ENCODE results near the gene CNGA1.

Gene CNGA1

DNA sequence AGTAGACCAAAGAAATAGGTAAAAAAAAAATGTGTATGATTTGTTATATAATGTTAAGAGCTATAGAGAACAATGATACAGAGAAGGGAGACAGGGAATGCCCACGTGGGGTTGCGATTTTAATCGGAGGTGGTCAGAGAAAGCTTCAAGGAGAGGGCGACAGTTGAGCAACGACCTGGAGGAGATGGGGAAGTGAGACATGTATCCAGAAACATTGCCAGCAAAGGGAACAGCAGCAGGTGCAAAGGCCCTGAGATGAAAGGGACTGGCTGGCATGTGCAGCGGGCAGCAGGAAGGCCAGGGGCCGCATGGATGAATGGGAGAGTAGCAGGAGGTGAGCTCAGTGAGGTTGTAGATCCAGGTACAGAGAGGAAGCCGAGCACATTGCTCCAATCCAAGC, 33.0 kb upstream of the CNGA1 start:
- ChIA-PET POLR2A (no interaction called here), CTCF (no interaction called here)
- TF ChIP-seq BHLHE40 (IDR thresholded peaks at IDR 0.05; ENCODE audit: borderline replicate concordance) (no peak), HDGF (IDR thresholded peaks at IDR 0.05; ENCODE audit: borderline replicate concordance) (no peak), SUZ12 (IDR thresholded peaks at IDR 0.05) (no peak), FOXM1 (IDR thresholded peaks at IDR 0.05; ENCODE audit: borderline replicate concordance) (no peak), FOXA1 (IDR thresholded peaks at IDR 0.05) (no peak)
- TF ChIP-seq, protein P1, sequence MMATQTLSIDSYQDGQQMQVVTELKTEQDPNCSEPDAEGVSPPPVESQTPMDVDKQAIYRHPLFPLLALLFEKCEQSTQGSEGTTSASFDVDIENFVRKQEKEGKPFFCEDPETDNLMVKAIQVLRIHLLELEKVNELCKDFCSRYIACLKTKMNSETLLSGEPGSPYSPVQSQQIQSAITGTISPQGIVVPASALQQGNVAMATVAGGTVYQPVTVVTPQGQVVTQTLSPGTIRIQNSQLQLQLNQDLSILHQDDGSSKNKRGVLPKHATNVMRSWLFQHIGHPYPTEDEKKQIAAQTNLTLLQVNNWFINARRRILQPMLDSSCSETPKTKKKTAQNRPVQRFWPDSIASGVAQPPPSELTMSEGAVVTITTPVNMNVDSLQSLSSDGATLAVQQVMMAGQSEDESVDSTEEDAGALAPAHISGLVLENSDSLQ (IDR thresholded peaks at IDR 0.05) = no peak
- DNase-seq (ENCODE audit: extremely low spot score) = no peak

DNA sequence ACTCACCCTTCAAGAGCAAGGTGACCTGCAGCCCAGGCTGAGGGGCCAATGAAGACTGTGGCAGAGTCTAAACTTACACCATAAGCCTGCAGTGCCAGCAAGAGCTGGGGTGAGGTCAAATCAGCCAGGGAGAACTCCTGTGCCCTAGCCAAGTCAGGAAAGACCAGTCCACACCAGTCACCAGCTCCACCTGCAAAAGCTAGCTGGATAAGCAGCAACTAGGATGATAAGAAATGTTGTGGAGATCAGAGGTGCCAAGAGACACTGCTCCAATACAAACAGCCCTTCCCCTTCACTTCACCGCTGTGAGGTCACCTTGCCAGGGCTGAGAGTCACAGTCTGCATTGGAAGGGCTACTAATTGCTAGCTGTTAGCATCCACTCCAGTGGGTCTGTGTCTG, 31.4 kb upstream of the CNGA1 start:
- DNase-seq (ENCODE audit: extremely low spot score) = no peak
- CTCF ChIA-PET = no interaction called here
- TF ChIP-seq, protein P1 (IDR thresholded peaks at IDR 0.05) = no peak
- no peak for TF ChIP-seq SUZ12 (IDR thresholded peaks at IDR 0.05)
- POLR2A ChIA-PET = no interaction called here

DNA sequence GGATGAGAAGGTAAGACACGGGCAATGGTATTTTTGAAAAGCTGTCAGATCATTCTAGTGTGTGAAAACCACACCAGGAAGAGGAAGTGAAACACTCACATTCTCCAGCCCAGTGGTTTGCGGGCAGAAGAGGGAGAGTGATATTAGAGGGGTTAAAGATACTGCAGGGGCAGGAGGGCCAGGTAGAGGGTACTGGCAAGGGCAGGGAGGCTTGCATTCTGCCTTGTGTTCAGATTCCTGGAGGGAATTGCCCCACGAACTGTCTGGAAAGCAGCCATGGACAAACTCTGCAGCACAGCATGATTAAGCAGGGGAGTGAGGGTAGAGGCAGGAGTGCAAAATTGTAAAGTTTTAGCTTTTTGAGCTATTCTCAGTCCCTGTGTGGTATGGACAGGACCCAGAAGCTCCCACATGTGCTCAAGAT, 31.0 kb upstream of the CNGA1 start:
- DNase-seq (ENCODE audit: extremely low spot score) = no peak
- TF ChIP-seq NFRKB (IDR thresholded peaks at IDR 0.05) = no peak
- no peak for TF ChIP-seq ELF4 (IDR thresholded peaks at IDR 0.05)
- no peak for TF ChIP-seq FOXM1 (IDR thresholded peaks at IDR 0.05; ENCODE audit: borderline replicate concordance)
- TF ChIP-seq ARNT (IDR thresholded peaks at IDR 0.05) = no peak
- TF ChIP-seq SP1 (IDR thresholded peaks at IDR 0.05) = no peak
- TF ChIP-seq FOXA1 (IDR thresholded peaks at IDR 0.05) = no peak
- TF ChIP-seq LEF1 (IDR thresholded peaks at IDR 0.05; ENCODE audit: borderline replicate concordance) = no peak
- no peak for TF ChIP-seq HDGF (IDR thresholded peaks at IDR 0.05; ENCODE audit: borderline replicate concordance)
- TF ChIP-seq, protein P1 (IDR thresholded peaks at IDR 0.05) = no peak
- TF ChIP-seq FOXK2 (IDR thresholded peaks at IDR 0.05) = no peak
- no peak for TF ChIP-seq ZNF384 (IDR thresholded peaks at IDR 0.05)
- no peak for TF ChIP-seq L3MBTL2 (conservative IDR thresholded peaks at IDR 0.05)
- no peak for TF ChIP-seq BHLHE40 (IDR thresholded peaks at IDR 0.05; ENCODE audit: borderline replicate concordance)
- no peak for TF ChIP-seq TARDBP (IDR thresholded peaks at IDR 0.05)
- no peak for TF ChIP-seq CTBP1 (IDR thresholded peaks at IDR 0.05; ENCODE audit: borderline replicate concordance)
- TF ChIP-seq SUZ12 (IDR thresholded peaks at IDR 0.05) = no peak
- CTCF ChIA-PET = no interaction called here
- POLR2A ChIA-PET = no interaction called here

DNA sequence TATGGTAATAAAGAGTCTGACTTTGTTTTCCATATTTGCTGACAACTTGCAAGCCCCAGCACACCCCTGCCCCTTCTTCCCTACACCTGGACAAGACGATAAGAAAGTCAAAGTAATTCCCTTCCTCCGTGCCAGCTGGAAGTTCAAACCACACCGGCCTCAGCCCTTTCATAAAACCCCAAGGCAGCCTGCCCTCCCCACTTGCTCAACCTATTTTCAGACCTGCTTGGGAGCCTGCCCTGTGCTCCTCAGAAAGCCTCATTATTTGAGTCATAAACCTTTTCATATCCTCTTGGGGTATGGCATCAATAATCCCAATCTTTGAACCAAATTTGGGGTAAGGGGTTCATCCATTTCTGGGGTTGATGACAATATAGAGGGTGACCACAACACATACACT, 29.6 kb upstream of the CNGA1 start:
- POLR2A ChIA-PET = no interaction called here
- no peak for DNase-seq (ENCODE audit: extremely low spot score)
- CTCF ChIA-PET = interaction anchor here (0.6 to 1.5 kb wide), 2 partner anchors 12 to 121 kb away, joined by 3 read pairs; no protein-coding TSS in a partner anchor
- TF ChIP-seq FOXA1 (IDR thresholded peaks at IDR 0.05) (no peak), SP1 (IDR thresholded peaks at IDR 0.05) (no peak), TARDBP (IDR thresholded peaks at IDR 0.05) (no peak), ARNT (IDR thresholded peaks at IDR 0.05) (no peak), ELF4 (IDR thresholded peaks at IDR 0.05) (no peak)

DNA sequence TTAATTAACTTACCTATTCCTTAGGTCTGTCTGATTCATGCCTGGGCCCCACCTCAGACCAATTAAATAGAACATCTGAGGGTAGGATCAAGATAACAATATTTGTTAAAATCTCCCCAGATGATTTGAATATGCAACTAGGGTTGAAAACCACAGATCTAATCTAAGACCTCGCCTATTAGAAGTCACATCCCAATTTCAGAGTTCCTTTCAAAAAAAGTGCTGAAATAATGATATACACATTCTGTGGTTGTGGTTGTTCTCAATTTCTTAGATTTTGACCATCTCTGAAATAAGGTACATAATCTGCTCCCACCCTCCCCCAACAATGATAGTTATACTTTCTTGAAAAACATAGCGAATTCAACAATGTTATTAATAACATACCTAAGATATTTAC, 27.8 kb upstream of the CNGA1 start:
- ChIA-PET CTCF (interaction anchor here (0.6 kb wide), 1 partner anchor 25 kb away, joined by 3 read pairs; no protein-coding TSS in a partner anchor), POLR2A (no interaction called here)
- TF ChIP-seq ELF4 (IDR thresholded peaks at IDR 0.05) (no peak), L3MBTL2 (conservative IDR thresholded peaks at IDR 0.05) (no peak), FOXM1 (IDR thresholded peaks at IDR 0.05; ENCODE audit: borderline replicate concordance) (no peak), ZNF384 (IDR thresholded peaks at IDR 0.05) (no peak), CTBP1 (IDR thresholded peaks at IDR 0.05; ENCODE audit: borderline replicate concordance) (no peak), FOXA1 (IDR thresholded peaks at IDR 0.05) (no peak), LEF1 (IDR thresholded peaks at IDR 0.05; ENCODE audit: borderline replicate concordance) (no peak), SP1 (IDR thresholded peaks at IDR 0.05) (no peak)
- TF ChIP-seq, protein P1 (IDR thresholded peaks at IDR 0.05) = no peak
- no peak for DNase-seq (ENCODE audit: extremely low spot score)

DNA sequence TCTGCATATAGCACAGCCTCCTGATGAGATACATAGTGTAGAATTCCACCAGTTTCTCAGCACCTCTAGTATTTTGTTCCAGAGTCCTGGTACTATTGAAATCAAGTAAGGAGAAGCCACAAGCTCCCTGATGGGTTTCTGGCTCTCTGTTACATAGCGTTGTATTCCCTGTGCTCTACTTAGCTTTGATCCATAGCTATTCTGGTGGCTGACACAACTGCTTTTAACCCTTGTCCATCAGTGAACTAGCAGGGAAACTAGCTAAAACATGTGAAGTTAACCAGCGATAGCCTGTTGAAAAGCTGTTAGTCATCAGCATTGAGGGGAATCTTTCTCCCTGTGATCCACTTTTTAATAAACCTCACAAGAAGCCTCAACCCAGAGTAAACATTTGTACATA, 27.0 kb upstream of the CNGA1 start:
- ChIA-PET CTCF (interaction anchor here (1.6 kb wide), 1 partner anchor 10 kb away, joined by 3 read pairs; no protein-coding TSS in a partner anchor), POLR2A (no interaction called here)
- no peak for TF ChIP-seq BHLHE40 (IDR thresholded peaks at IDR 0.05; ENCODE audit: borderline replicate concordance)
- no peak for TF ChIP-seq SUZ12 (IDR thresholded peaks at IDR 0.05)
- no peak for TF ChIP-seq HDGF (IDR thresholded peaks at IDR 0.05; ENCODE audit: borderline replicate concordance)
- no peak for TF ChIP-seq FOXM1 (IDR thresholded peaks at IDR 0.05; ENCODE audit: borderline replicate concordance)
- TF ChIP-seq FOXA1 (IDR thresholded peaks at IDR 0.05) = no peak
- TF ChIP-seq ARNT (IDR thresholded peaks at IDR 0.05) = no peak
- no peak for TF ChIP-seq TARDBP (IDR thresholded peaks at IDR 0.05)
- TF ChIP-seq FOXK2 (IDR thresholded peaks at IDR 0.05) = no peak
- TF ChIP-seq CTBP1 (IDR thresholded peaks at IDR 0.05; ENCODE audit: borderline replicate concordance) = no peak
- TF ChIP-seq NFRKB (IDR thresholded peaks at IDR 0.05) = no peak
- no peak for TF ChIP-seq LEF1 (IDR thresholded peaks at IDR 0.05; ENCODE audit: borderline replicate concordance)
- no peak for TF ChIP-seq L3MBTL2 (conservative IDR thresholded peaks at IDR 0.05)
- TF ChIP-seq SP1 (IDR thresholded peaks at IDR 0.05) = no peak
- TF ChIP-seq, protein P1 (IDR thresholded peaks at IDR 0.05) = no peak
- TF ChIP-seq ELF4 (IDR thresholded peaks at IDR 0.05) = no peak
- TF ChIP-seq ZNF384 (IDR thresholded peaks at IDR 0.05) = no peak
- DNase-seq (ENCODE audit: extremely low spot score) = no peak

Measured in HEK293T (cell line).